ENCODE data around the gene ZNF280D. TPM values are rescaled to one million over a fixed set of nuclear protein-coding genes. Genes with fewer than 3 reads are reported as not detected.

ZNF280D gene
- total RNA-seq, 1 experiment from 2014 or later = 25.3 TPM

- H3K9ac ChIP-seq (ENCODE audit: low read length) = no peak overlapping the region
- DNase-seq (ENCODE audit: low read depth, low spot score) = no peak
- H3K36me3 ChIP-seq (ENCODE audit: control insufficient read depth in 1 of 2, insufficient read depth in 2 of 2, low read length in 2 of 2) = no peaks in the 10 kb centered on the region
- intact Hi-C loops (cut with micrococcal nuclease) = no loop called here
- ChIA-PET RAD21 (ENCODE audit: low non-redundant PET in 1 of 2, low total read pairs in 2 of 2, uncharacterized antibody in 2 of 2, unreplicated experiment in 2 of 2) (no interaction called here), CTCF (no interaction called here), POLR2A (no interaction called here)
- H3K4me1 ChIP-seq (ENCODE audit: control insufficient read depth in 1 of 2, insufficient read depth in 2 of 2, low read length in 2 of 2) = no peaks in the 10 kb centered on the region
- H2AFZ ChIP-seq (ENCODE audit: low read depth, low read length, poor library complexity, severe bottlenecking) = no peak overlapping the region
- no peaks in the 10 kb centered on the region for H3K79me2 ChIP-seq (ENCODE audit: insufficient read depth, low read length)
- TF ChIP-seq FOSL1 (IDR thresholded peaks at IDR 0.05; ENCODE audit: low read depth) = no peak
- TF ChIP-seq POLR2A (IDR thresholded peaks at IDR 0.05; ENCODE audit: borderline replicate concordance, extremely low read depth, insufficient read depth, insufficient read length) = no peak
- TF ChIP-seq TCF7L2 (IDR thresholded peaks at IDR 0.05; ENCODE audit: borderline replicate concordance, extremely low read depth, insufficient read depth, insufficient read length) = no peak
- no peak for TF ChIP-seq SRF (IDR thresholded peaks at IDR 0.05; ENCODE audit: low read depth)
- no peak for TF ChIP-seq ZFX (IDR thresholded peaks at IDR 0.05)
- no peak for TF ChIP-seq ELF1 (IDR thresholded peaks at IDR 0.05; ENCODE audit: borderline replicate concordance, low read depth)
- TF ChIP-seq CTCF (IDR thresholded peaks at IDR 0.05 in 2 of 3, conservative IDR thresholded peaks at IDR 0.05 in 1 of 3; ENCODE audit: borderline replicate concordance in 1 of 3, insufficient read depth in 1 of 3, low read depth in 2 of 3, low read length in 2 of 3) = no peak
- TF ChIP-seq ZBTB33 (IDR thresholded peaks at IDR 0.05; ENCODE audit: extremely low read depth, insufficient replicate concordance, low read length) = no peak
- no peak for TF ChIP-seq EZH2 (IDR thresholded peaks at IDR 0.05)
- no peak for TF ChIP-seq YY1 (IDR thresholded peaks at IDR 0.05; ENCODE audit: extremely low read depth, insufficient replicate concordance, low read depth, low read length)
- H3K4me3 ChIP-seq (replicated peaks in 1 of 2; ENCODE audit: low read depth in 1 of 2, low read length in 2 of 2) = no peak overlapping the region
- no peak for ATAC-seq
- H3K27me3 ChIP-seq (ENCODE audit: insufficient read depth, low read length) = no peaks in the 10 kb centered on the region
- BruUV-seq (replicated peaks) = no TSS peak
- no peak overlapping the region for H3K4me2 ChIP-seq (ENCODE audit: low read length)
- H4K20me1 ChIP-seq (ENCODE audit: insufficient read depth) = no peaks in the 10 kb centered on the region
- no peaks in the 10 kb centered on the region for H3K9me2 ChIP-seq (ENCODE audit: insufficient read depth)
- no peak overlapping the region for H3K27ac ChIP-seq (ENCODE audit: low read depth, low read length)
- H3K9me3 ChIP-seq (ENCODE audit: control insufficient read depth in 1 of 2, insufficient read depth in 1 of 2, low read depth in 1 of 2, low read length in 2 of 2) = no peaks in the 10 kb centered on the region
These were observed 41.0 kb upstream of the ZNF280D start for GRCh38 chr15:56774356-56774755.
